ENCODE data around the gene PALB2. TPM values are rescaled to one million over a fixed set of nuclear protein-coding genes. Genes with fewer than 3 reads are reported as not detected.
"Not testable (repeated sequence)": the region's sequence is repeated elsewhere in the genome, so short reads cannot be mapped to it uniquely, and the experiment has no call there.

PALB2 gene
- polyA plus RNA-seq, 2 of the 4 experiments (the other 2 are of a cell fraction), result 13.9 to 17.4 TPM

GRCh38 chr16:23584186-23585076, 56.7 kb downstream of the PALB2 start:
- TF ChIP-seq TP53 (CRISPR knock-in tag; IDR thresholded peaks at IDR 0.05) (no peak), FOXS1 (CRISPR knock-in tag; IDR thresholded peaks at IDR 0.05) (no peak), RAD21 (conservative IDR thresholded peaks at IDR 0.05 in 1 of 2, IDR thresholded peaks at IDR 0.05 in 1 of 2) (no peak), NPAS2 (CRISPR knock-in tag; IDR thresholded peaks at IDR 0.05; ENCODE audit: borderline replicate concordance) (no peak), POLR2AphosphoS2 (conservative IDR thresholded peaks at IDR 0.05; ENCODE audit: low read length) (no peak), ZNF302 (CRISPR knock-in tag; IDR thresholded peaks at IDR 0.05) (no peak), HOXB5 (CRISPR knock-in tag; IDR thresholded peaks at IDR 0.05) (no peak), JUN (IDR thresholded peaks at IDR 0.05) (no peak), RARB (CRISPR knock-in tag; IDR thresholded peaks at IDR 0.05) (no peak), RFX5 (IDR thresholded peaks at IDR 0.05) (no peak)
- CTCF ChIA-PET, result interaction anchor here (1.4 to 2.7 kb wide), 3 partner anchors 10 to 17 kb away, joined by 3 to 7 read pairs (median 3); partner anchors contain the start of gene NDUFAB1
- Histone ChIP-seq H3K4me3 (no peak overlapping the region), H3K4me2 (no peak overlapping the region), H3K4me1 (no peaks in the 10 kb centered on the region), H3K27ac (no peak overlapping the region), H3K9me3 (no peaks in the 10 kb centered on the region)
- POLR2A ChIA-PET, result no interaction called here
- FAIRE-seq, result no peak
- ATAC-seq, result no peak
- no peak for DNase-seq (ENCODE audit: low read depth in 1 of 2, low spot score in 1 of 2)
- WGBS (ENCODE audit: missing lambda C conversion rate), result 88% methylated on average over 14 of the region's 14 CpGs

GRCh38 chr16:23583271-23583670, 57.8 kb downstream of the PALB2 start:
- DNase-seq (ENCODE audit: low read depth in 1 of 2, low spot score in 1 of 2); POLR2A ChIA-PET; FAIRE-seq; H3K27ac ChIP-seq; H3K4me3 ChIP-seq; H3K4me2 ChIP-seq; H3K9me3 ChIP-seq; ATAC-seq; H3K4me1 ChIP-seq: not testable (repeated sequence)
- WGBS (ENCODE audit: missing lambda C conversion rate), result 91% methylated on average over 15 of the region's 30 CpGs
- CTCF ChIA-PET, result interaction anchor here (0.6 kb wide), 1 partner anchor 569 kb away, joined by 3 read pairs; no protein-coding TSS in a partner anchor

- TF ChIP-seq SREBF2 (IDR thresholded peaks at IDR 0.05), result no peak
- TF ChIP-seq HES2 (IDR thresholded peaks at IDR 0.05), result no peak
- no peak for TF ChIP-seq CBX2 (IDR thresholded peaks at IDR 0.05; ENCODE audit: borderline replicate concordance, low read depth)
- no peak for TF ChIP-seq CBX8 (IDR thresholded peaks at IDR 0.05)
- Histone ChIP-seq H3K9me3 (no peaks in the 10 kb centered on the region), H3K4me3 (no peak overlapping the region), H3K4me1 (no peaks in the 10 kb centered on the region), H3K4me2 (no peak overlapping the region), H3K27ac (no peak overlapping the region)
- DNase-seq (ENCODE audit: low read depth in 1 of 2, low spot score in 1 of 2) (no peak), ATAC-seq (peak in 1 of 2 experiments; percentile 20; a peak in 1 of 6 replicates), FAIRE-seq (no peak)
- ChIA-PET CTCF (interaction anchor here (0.6 to 1.6 kb wide), 4 partner anchors 11 to 27 kb away, joined by 3 to 5 read pairs (median 4); partner anchors contain the start of genes EARS2 and UBFD1), POLR2A (no interaction called here)
Measured at GRCh38 chr16:23581764-23582163, 59.3 kb downstream of the PALB2 start.

GRCh38 chr16:23580391-23580790, 60.7 kb downstream of the PALB2 start:
- DNase-seq (ENCODE audit: low read depth in 1 of 2, low spot score in 1 of 2) (no peak), FAIRE-seq (no peak), ATAC-seq (no peak)
- ChIA-PET CTCF (interaction anchor here (2.0 kb wide), 1 partner anchor 10 kb away, joined by 5 read pairs; no protein-coding TSS in a partner anchor), POLR2A (no interaction called here)
- H3K9me3 ChIP-seq, result no peaks in the 10 kb centered on the region
- H3K27ac ChIP-seq, result no peak overlapping the region
- no peak overlapping the region for H3K4me3 ChIP-seq
- TF ChIP-seq SREBF2 (IDR thresholded peaks at IDR 0.05) (no peak), USF2 (IDR thresholded peaks at IDR 0.05) (no peak), ATOH8 (CRISPR knock-in tag; IDR thresholded peaks at IDR 0.05; ENCODE audit: low read depth) (no peak), TP53 (CRISPR knock-in tag; IDR thresholded peaks at IDR 0.05) (no peak), EHMT2 (IDR thresholded peaks at IDR 0.05; ENCODE audit: low read depth) (no peak), MAFK (IDR thresholded peaks at IDR 0.05; ENCODE audit: partially characterized antibody) (no peak), ZNF302 (CRISPR knock-in tag; IDR thresholded peaks at IDR 0.05) (no peak), SMC3 (IDR thresholded peaks at IDR 0.05) (no peak)
- no peak overlapping the region for H3K4me2 ChIP-seq
- no peaks in the 10 kb centered on the region for H3K4me1 ChIP-seq

Measured in A549 (cell line).